HUES6 (cell line): ENCODE results near the gene RGL3.

Experiments used
- H3K27ac ChIP-seq: 2 replicates; pipeline ENCODE4 v1.7.0; 2013; ENCODE audit warnings: low read depth, mild to moderate bottlenecking, low read length, inconsistent platforms
- H3K27me3 ChIP-seq: 2 replicates; pipeline ENCODE4 v1.6.1; 2013; ENCODE audit warnings: low read length; ENCODE audit not compliant: control insufficient read depth, insufficient read depth
- H3K36me3 ChIP-seq: 2 replicates; pipeline ENCODE4 v1.6.1; 2013; ENCODE audit warnings: low read length; ENCODE audit not compliant: control insufficient read depth, insufficient read depth
- H3K4me1 ChIP-seq: 2 replicates; pipeline ENCODE4 v1.6.1; 2013; ENCODE audit warnings: low read length; ENCODE audit not compliant: control insufficient read depth, insufficient read depth
- H3K4me3 ChIP-seq: 2 replicates; pipeline ENCODE4 v1.5.1; 2013; ENCODE audit warnings: low read depth, low read length
- H3K9ac ChIP-seq: one replicate; pipeline ENCODE4 v1.6.1; 2013; ENCODE audit warnings: mild to moderate bottlenecking, low read length
- H3K9me3 ChIP-seq: 2 replicates; pipeline ENCODE4 v1.6.1; 2013; ENCODE audit warnings: low read depth, low read length; ENCODE audit not compliant: control insufficient read depth, insufficient read depth

Gene RGL3

GRCh38 chr19:11448410-11448809 is 29.3 kb upstream of the RGL3 start:
- Histone ChIP-seq H3K4me1 (peaks cover 21% of the 10 kb centered on the region), H3K27me3 (no peaks in the 10 kb centered on the region), H3K9me3 (no peaks in the 10 kb centered on the region), H3K36me3 (peaks cover 59% of the 10 kb centered on the region), H3K4me3 (no peak overlapping the region), H3K9ac (no peak overlapping the region), H3K27ac (no peak overlapping the region)

- peaks cover 66% of the 10 kb centered on the region for H3K36me3 ChIP-seq
- H3K27me3 ChIP-seq = no peaks in the 10 kb centered on the region
- H3K4me1 ChIP-seq = peaks cover 13% of the 10 kb centered on the region
- no peaks in the 10 kb centered on the region for H3K9me3 ChIP-seq
- no peak overlapping the region for H3K27ac ChIP-seq
- no peak overlapping the region for H3K9ac ChIP-seq
- H3K4me3 ChIP-seq = no peak overlapping the region
These were observed 28.5 kb upstream of the RGL3 start for GRCh38 chr19:11447347-11448262.

GRCh38 chr19:11446652-11447301 is 27.7 kb upstream of the RGL3 start:
- Histone ChIP-seq H3K36me3 (peaks cover 75% of the 10 kb centered on the region), H3K9me3 (no peaks in the 10 kb centered on the region), H3K4me1 (peaks cover 6% of the 10 kb centered on the region), H3K4me3 (no peak overlapping the region), H3K9ac (no peak overlapping the region), H3K27me3 (no peaks in the 10 kb centered on the region), H3K27ac (no peak overlapping the region)

- Histone ChIP-seq H3K9me3 (no peaks in the 10 kb centered on the region), H3K36me3 (peaks cover 80% of the 10 kb centered on the region), H3K4me3 (no peak overlapping the region), H3K4me1 (peaks cover 4% of the 10 kb centered on the region; the same call in 1 of the 2 replicates), H3K27ac (no peak overlapping the region), H3K9ac (no peak overlapping the region), H3K27me3 (no peaks in the 10 kb centered on the region)
These were observed 27.1 kb upstream of the RGL3 start for GRCh38 chr19:11446271-11446651.

GRCh38 chr19:11445141-11445540 is 26.0 kb upstream of the RGL3 start:
- H3K36me3 ChIP-seq = peaks cover 88% of the 10 kb centered on the region
- H3K9ac ChIP-seq = no peak overlapping the region
- H3K4me1 ChIP-seq = no peaks in the 10 kb centered on the region
- no peaks in the 10 kb centered on the region for H3K9me3 ChIP-seq
- no peak overlapping the region for H3K27ac ChIP-seq
- no peak overlapping the region for H3K4me3 ChIP-seq
- no peaks in the 10 kb centered on the region for H3K27me3 ChIP-seq

GRCh38 chr19:11444059-11444458 is 24.9 kb upstream of the RGL3 start:
- H3K9ac ChIP-seq = no peak overlapping the region
- no peak overlapping the region for H3K27ac ChIP-seq
- H3K27me3 ChIP-seq = no peaks in the 10 kb centered on the region
- peaks cover 85% of the 10 kb centered on the region for H3K36me3 ChIP-seq
- no peak overlapping the region for H3K4me3 ChIP-seq
- no peaks in the 10 kb centered on the region for H3K9me3 ChIP-seq
- H3K4me1 ChIP-seq = no peaks in the 10 kb centered on the region

- no peaks in the 10 kb centered on the region for H3K27me3 ChIP-seq
- peaks cover 6% of the 10 kb centered on the region for H3K4me1 ChIP-seq
- H3K4me3 ChIP-seq = no peak overlapping the region
- H3K36me3 ChIP-seq = peaks cover 62% of the 10 kb centered on the region
- H3K9me3 ChIP-seq = no peaks in the 10 kb centered on the region
- no peak overlapping the region for H3K9ac ChIP-seq
- H3K27ac ChIP-seq = no peak overlapping the region
These were observed 18.8 kb upstream of the RGL3 start for GRCh38 chr19:11437955-11438354.

- peak overlapping the region; percentile 100 for H3K4me3 ChIP-seq
- no peaks in the 10 kb centered on the region for H3K27me3 ChIP-seq
- peaks cover 6% of the 10 kb centered on the region for H3K4me1 ChIP-seq
- H3K36me3 ChIP-seq = peaks cover 41% of the 10 kb centered on the region
- H3K9me3 ChIP-seq = no peaks in the 10 kb centered on the region
- H3K9ac ChIP-seq = peak overlapping the region; percentile 98
- peak overlapping the region; percentile 88 for H3K27ac ChIP-seq
These were observed 16.8 kb upstream of the RGL3 start for GRCh38 chr19:11435833-11436313.

GRCh38 chr19:11435057-11435832 is 16.1 kb upstream of the RGL3 start, which contains the start of the genes ODAD3 and PRKCSH:
Gene ODAD3 (minus strand): TSS chr19:11435121. CDS start chr19:11435016, 105 bp downstream.
Gene PRKCSH (plus strand): TSS chr19:11435635. CDS start chr19:11436118, 483 bp downstream.
- H3K27ac ChIP-seq = peak within 1 kb of the TSS; percentile 88
- H3K36me3 ChIP-seq = peaks cover 35% of the 10 kb centered on the region
- peak within 1 kb of the TSS; percentile 98 for H3K9ac ChIP-seq
- H3K4me3 ChIP-seq = peak within 1 kb of the TSS; percentile 100
- H3K4me1 ChIP-seq = peaks cover 6% of the 10 kb centered on the region
- no peaks in the 10 kb centered on the region for H3K9me3 ChIP-seq
- H3K27me3 ChIP-seq = no peaks in the 10 kb centered on the region

GRCh38 chr19:11434703-11435056 is 15.6 kb upstream of the RGL3 start:
- H3K9me3 ChIP-seq = no peaks in the 10 kb centered on the region
- H3K4me3 ChIP-seq = peak overlapping the region; percentile 100
- H3K36me3 ChIP-seq = peaks cover 31% of the 10 kb centered on the region
- peak overlapping the region; percentile 5 for H3K9ac ChIP-seq
- no peaks in the 10 kb centered on the region for H3K27me3 ChIP-seq
- no peak overlapping the region for H3K27ac ChIP-seq
- peaks cover 6% of the 10 kb centered on the region for H3K4me1 ChIP-seq
